Ramos (cell line): ENCODE measurements around the gene UNC13C.

Source experiments
- in situ Hi-C: fragments of 300-500 bp; cut with MboI; formaldehyde crosslinking; loops from one replicate; pipeline ENCODE4 v1.14.3; 2022; ENCODE audit warnings: low sequenced_read_pairs; ENCODE audit not compliant: unreplicated experiment

Gene UNC13C

GRCh38 chr15:54520616-54521015 is 542.4 kb downstream of the UNC13C start:
- in situ Hi-C loops = no loop called here

DNA sequence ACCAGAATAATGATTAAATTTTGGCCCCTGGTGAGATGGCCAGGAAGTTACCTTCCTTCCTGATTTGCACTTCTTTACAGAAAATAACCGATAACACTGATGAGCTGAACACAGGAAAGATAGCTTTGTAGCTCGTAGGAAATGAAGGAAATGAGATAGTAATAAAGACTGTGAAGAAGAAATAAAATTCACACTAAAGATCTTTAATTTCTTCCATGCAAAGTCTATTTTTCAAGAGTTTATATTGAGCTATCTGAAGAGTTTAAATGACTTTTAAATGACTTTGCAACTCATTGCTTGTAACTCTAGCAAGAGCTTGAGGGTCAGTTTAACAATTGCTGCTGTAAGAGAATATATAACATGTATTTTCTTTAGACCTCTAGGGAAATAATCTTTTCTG is 543.0 kb downstream of the UNC13C start:
- in situ Hi-C loops = no loop called here

DNA sequence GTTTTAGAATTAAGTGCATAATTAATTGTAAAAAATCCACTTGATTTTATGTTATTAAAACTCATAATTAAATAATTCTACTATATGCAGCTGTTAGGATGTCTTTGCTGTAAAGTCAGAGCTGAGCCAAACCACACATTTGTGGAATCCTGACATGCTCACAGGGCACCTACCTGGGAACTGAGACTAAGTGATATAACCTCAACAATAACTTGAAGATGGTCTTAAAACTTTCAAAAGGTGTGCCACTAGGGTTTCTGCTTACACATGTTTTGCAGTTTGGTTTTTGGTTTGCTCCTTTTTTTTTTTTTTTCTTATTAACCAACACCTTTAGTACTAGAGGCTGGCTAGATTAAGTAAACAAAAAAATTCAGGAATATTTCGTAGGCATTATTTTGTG is 549.8 kb downstream of the UNC13C start:
- in situ Hi-C loops = no loop called here

GRCh38 chr15:54540721-54541120 is 562.5 kb downstream of the UNC13C start:
- in situ Hi-C loops = no loop called here

GRCh38 chr15:54547491-54547890 is 569.2 kb downstream of the UNC13C start:
- in situ Hi-C loops = no loop called here

- in situ Hi-C loops = no loop called here
Observed at GRCh38 chr15:54550954-54551353, 572.7 kb downstream of the UNC13C start.

DNA sequence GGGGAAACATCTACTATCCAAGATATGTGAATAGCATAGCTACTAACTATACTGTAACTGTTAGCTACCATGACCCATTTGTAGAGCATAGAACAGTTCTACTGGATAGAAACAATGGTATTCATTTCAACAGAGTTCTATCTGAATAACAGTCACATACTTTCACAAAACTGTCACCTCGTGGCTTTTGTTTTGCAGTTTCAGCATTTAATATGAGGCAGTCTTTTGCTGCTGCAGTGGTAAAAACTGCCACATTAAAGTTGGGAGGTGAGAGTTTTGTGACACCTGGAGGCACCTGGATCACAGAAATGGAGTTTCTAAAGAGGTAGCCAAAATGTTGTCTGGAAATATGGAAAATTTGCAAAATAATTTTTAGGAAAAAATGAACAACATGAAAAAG is 578.0 kb downstream of the UNC13C start:
- in situ Hi-C loops = no loop called here

GRCh38 chr15:54559405-54560069 is 581.3 kb downstream of the UNC13C start:
- in situ Hi-C loops = no loop called here

DNA sequence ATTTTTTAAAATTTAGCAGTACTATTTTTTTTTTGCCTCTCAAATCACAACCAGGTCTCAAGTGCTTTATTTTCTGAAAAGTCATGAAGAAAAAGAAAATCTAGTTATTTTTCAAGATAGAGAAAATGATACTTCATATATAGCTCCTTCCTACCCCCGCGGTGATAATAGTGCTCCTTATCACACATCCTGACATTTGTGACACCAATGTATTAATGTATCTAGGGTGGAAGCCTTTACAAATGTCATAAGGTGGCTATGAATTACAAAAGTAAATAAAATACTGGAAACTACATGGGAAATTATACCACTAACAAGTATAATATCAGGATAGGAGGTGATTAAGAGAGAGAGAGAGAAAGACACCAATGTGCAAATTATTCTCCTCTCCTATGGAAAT is 582.2 kb downstream of the UNC13C start:
- in situ Hi-C loops = no loop called here

GRCh38 chr15:54564166-54564565 is 585.9 kb downstream of the UNC13C start:
- in situ Hi-C loops = no loop called here

DNA sequence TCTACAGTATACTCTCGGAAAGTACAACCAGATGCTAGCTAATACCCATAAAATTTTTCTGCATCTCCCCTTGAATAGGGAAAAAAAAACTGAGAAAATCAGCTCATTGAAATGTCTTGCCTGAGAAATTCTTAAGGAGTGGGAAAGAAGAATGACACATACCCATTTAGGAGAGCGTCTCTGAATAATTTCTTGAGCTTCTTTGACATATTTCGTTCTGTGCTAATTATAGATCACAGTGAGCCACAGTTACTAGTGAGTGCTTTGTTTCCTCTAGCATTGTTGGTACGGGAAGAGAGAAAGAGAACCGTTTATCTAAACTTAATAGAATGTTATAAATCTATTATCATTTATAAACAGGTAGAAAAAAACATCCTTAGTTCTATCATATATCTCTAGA is 588.4 kb downstream of the UNC13C start:
- in situ Hi-C loops = no loop called here

- in situ Hi-C loops = no loop called here
Observed at GRCh38 chr15:54567408-54568035, 589.3 kb downstream of the UNC13C start.

GRCh38 chr15:54568381-54568780 is 590.1 kb downstream of the UNC13C start:
- in situ Hi-C loops = no loop called here

DNA sequence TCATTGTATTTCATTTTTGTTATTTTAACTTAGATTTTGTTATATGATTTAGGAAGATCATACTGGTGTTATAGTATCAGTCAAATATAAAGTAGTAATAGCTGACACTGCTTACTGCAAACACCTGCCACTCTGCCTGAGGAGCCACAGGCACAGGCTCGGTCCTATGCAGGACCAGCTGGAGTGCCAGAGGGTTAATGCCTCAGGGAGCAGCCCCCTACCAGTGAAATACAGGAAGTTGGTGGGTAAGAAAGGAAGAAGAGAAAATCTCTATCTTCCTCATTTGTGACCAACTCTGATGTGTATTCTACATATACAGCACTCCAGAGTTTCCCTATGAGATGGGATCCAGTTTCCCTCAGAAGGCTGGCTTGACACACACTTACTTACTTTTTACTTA is 593.3 kb downstream of the UNC13C start:
- in situ Hi-C loops = no loop called here

DNA sequence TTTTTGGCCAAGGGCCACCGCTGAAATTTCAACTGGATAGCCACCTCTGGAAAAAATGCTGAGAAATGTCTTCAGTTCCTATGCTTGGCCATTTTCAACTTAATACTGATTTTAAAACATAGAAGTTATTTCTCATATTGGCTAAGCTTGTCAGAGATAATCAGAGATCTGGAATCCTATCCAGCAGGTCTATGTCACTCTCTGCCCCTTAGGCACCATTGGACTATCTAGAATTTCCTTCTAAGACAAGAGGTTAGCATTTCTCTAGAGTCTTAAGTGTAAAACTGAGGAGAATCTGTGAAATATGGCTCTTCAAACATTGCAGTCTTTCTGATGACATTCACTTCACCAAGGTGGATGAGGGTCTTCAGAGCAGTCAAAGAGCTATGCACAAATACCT is 597.3 kb downstream of the UNC13C start:
- in situ Hi-C loops = no loop called here

DNA sequence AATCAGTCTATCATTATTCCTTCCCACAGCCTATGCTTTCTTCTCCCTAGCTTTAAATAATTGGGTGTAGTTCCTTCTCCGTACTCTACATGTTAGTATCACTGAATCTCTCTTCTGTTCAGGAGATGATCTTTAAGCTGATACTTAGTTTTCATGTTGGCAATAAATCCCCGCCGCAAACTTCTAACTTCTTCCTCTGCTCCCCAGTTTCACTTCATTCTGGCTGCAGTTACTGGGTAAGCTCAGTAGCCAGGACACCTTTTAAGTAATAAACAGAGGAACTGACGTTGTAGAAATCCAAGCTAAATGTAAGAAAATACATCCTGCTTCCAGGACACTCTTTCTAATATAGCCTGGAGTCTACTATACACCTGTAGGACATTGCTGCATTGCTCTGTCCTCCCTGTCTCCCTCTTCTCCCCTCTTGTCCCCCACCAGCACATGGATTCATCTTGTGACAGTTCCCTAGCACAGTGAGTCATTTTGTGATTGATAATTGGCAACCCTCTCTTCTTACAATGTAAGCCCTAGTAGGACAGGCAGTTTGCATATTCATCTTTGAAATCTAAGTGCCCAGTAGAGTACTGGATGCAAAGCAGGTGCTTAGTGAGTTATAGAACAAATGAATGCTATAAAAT is 598.2 kb downstream of the UNC13C start:
- in situ Hi-C loops = no loop called here

DNA sequence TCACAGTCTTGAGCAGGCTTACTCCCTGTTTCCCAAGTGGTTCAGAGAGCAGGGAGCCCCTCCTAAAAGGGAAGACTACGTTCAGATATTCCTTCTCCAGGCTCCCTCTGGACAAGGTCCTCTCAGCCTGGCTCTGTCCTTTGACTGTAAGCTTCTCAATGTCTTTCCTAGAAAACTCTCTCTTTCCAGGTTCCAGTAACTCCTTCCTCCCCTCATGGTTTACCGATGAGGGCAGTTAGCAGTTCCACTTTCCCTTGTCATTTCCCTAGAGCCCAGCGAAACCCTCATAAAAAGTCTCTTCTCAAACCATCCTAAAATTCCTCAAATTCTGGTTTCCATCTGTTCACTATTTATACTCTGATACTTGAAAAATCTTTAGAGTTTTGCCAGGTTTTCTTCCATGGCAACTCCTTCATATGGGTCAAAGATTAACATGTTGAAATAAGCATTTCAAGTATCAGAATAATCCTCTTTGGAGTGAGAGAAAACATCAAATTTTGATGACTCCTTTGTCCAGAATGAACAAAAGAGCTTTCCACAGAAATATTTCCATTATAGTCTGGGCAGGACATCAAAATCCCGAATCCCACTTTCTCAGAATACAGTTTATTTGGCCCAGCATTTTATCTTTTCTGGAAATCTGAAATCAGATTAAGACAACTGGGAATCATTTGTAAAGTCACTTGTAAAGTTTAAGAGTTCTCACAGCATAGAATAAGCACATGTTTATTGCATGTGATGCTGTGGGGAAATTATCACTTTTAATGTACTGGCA is 599.4 kb downstream of the UNC13C start:
- in situ Hi-C loops = no loop called here

DNA sequence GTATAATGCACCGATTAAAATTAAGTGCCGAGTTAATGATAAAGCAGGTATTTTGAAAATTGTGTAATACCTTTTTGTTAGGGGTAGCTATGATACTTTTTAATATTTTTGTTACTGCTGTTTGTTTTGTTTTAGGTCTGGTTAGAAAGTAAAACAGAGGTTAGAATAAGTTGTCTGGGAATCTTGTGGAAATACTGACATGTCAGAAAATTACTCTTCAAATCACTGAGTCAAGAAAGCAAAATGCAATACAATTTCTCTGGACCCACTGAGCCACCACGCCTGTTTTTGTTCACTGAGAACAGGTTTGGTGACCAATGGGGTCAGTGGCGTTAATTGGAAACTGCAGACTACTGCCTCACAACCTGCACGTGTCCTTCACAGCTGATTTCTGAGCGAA is 601.6 kb downstream of the UNC13C start:
- in situ Hi-C loops = no loop called here

DNA sequence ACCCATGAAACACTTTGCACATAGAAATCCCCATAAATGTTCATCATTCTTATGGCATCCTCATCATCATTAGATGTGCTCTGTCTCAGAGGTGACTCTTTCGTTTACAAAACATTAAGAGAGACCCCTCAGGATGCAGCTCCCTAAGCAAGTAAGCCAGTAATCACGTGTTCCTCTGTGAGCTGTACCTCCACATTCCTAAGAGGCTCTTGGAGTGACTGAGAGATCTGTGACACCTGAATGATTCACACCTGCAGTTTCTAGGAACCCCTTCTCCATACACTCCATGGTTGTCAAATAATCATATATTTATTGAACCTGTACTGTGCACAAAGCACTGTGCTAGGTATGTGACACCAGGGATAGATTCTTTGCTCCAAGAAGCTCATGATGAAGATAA is 602.4 kb downstream of the UNC13C start:
- in situ Hi-C loops = no loop called here

DNA sequence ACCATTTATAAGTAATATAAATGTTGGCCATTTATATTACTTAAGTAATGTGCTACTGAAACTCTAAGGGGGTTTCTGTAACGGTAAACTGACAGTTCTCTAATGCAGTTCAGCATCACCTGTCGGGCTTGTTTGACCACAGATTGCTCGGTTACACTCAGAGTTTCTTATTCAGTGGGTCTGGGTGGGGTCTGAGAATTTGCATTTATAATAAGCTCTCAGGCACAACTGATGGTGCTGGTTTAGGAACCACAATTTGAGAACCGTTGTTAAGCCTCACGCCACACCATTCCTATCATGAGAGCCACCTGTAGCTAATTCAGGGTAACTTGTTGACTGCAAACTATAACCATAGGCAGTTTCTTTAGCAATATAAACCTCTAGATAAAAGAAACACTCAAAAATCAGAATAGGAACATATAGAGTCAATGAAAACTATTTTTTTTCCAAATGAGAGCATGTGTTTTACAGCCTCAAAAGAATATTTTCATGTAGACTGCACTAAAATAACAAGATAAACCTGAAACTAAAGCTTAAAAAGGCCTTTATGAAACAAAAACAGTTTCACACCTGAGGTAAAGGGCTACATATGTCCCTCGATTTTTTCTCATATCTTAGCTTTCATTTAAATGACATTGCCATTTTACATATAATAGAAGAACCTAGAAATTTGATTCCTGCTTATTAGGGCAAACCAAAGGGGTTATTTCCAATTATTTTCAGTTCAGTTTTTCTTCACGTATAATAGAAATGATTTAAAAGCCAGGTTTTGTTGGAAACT is 604.8 kb downstream of the UNC13C start:
- in situ Hi-C loops = no loop called here
